AG10803 (cell line): ENCODE measurements around the gene UBFD1.

ENCODE experiments used
- DNase-seq: peaks from one replicate; pipeline ENCODE4 v3.0.0; 2010; ENCODE audit warnings: low read depth
- H3K4me3 ChIP-seq: 2 replicates; pipeline ENCODE4 v1.5.1; 2011; ENCODE audit warnings: mild to moderate bottlenecking, low read length, control low read depth
- TF ChIP-seq, protein P1 (sequence below): conservative IDR thresholded peaks from 2 replicates; pipeline ENCODE4 v1.5.1; 2011; ENCODE audit warnings: mild to moderate bottlenecking, low read length, control low read depth, inconsistent platforms

UBFD1 gene

DNA sequence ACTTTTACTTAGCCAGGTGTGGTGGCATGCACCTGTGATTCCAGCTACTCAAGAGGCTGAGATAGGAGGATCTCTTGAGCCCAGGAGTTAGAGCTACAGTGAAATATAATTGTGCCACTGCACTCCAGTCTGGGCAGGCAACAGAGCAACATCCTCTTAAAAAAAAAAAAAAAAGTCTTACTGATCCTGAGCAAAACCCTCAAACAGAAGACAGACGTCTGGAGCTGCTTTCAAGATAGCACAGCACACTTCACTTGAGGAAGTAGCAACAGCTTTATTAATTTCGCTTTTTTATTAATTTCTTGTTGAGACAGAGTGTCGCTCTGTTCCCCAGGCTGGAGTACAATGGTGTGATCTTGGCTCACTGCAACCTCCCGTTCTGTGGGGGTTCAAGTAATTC, 37.0 kb upstream of the UBFD1 start:
- DNase-seq, result no peak

DNA sequence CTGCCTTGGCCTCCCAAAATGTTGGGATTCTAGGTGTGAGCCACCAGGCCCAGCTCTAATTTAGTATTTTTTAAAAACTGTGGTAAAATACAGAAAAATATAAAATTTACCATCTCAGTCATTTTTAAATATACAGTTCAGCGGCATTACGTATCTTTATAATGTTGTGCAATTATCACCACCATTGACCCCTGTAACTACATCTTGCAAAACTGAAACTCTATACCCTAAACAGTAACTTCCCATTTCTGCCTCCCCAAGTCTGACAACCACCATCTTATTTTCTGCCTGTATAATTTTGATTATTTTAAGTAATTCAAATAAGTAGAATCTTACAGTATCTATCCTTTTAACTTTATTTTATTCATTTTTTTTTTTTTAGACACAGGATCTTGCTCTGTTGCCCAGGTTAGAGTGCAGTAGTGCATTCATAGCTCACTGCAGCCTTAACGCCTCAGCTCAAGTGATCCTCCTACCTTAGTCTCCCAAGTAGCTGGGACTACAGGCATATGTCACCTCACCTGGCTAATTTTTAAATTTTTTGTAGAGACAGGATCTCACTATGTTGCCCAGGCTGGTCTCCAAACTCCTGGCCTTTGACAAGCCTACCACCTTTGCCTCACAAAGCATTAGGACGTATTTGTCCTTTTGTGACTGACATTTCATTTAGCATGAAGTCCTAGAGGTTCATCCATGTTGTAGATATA, 36.3 kb upstream of the UBFD1 start:
- no peak for DNase-seq
- TF ChIP-seq, protein P1, sequence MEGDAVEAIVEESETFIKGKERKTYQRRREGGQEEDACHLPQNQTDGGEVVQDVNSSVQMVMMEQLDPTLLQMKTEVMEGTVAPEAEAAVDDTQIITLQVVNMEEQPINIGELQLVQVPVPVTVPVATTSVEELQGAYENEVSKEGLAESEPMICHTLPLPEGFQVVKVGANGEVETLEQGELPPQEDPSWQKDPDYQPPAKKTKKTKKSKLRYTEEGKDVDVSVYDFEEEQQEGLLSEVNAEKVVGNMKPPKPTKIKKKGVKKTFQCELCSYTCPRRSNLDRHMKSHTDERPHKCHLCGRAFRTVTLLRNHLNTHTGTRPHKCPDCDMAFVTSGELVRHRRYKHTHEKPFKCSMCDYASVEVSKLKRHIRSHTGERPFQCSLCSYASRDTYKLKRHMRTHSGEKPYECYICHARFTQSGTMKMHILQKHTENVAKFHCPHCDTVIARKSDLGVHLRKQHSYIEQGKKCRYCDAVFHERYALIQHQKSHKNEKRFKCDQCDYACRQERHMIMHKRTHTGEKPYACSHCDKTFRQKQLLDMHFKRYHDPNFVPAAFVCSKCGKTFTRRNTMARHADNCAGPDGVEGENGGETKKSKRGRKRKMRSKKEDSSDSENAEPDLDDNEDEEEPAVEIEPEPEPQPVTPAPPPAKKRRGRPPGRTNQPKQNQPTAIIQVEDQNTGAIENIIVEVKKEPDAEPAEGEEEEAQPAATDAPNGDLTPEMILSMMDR, result no peak
- no peak overlapping the region for H3K4me3 ChIP-seq

More for the DNA sequence above, 37.0 kb upstream of the UBFD1 start:
- TF ChIP-seq, protein P1, result no peak
- no peak overlapping the region for H3K4me3 ChIP-seq

DNA sequence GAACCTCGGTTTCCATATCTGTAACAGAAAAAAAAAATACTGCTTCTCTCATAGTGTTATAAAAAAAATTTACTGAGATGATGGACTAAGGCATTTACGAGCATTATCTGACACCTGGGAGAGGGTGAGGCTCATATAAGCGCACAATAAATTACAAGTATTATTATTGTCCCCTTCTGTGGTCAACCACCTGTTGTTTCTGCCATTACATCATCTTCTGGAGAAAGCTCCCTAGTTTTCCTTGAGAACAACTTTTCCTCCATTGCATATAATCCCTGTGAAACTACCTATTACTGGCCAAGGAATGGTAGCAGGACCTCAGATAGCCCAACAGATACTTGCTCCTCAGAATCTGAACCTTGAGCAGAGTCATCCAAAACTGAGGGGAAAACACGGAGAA, 35.6 kb upstream of the UBFD1 start:
- TF ChIP-seq, protein P1, result no peak
- H3K4me3 ChIP-seq, result no peak overlapping the region
- DNase-seq, result no peak

DNA sequence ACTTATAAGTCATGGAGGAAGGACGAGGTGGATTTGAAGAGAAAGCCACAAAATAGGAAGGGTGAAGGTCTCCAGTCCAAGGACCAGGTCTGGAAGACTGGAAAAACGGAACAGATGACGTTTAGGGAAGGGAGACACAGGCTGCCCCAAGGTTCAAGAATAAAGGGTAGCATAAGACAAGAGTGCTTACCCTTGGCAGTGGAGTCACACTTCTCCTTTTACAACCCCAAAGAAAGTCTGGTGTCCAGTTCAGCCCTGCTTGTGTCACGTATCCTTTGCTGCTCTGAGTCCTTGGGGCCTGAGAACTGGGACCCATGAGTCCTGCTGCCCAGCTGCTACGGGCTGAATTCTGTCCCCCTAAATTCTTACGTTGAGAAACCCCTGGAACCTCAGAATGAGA, 34.2 kb upstream of the UBFD1 start:
- TF ChIP-seq, protein P1, result no peak
- no peak overlapping the region for H3K4me3 ChIP-seq
- no peak for DNase-seq

DNA sequence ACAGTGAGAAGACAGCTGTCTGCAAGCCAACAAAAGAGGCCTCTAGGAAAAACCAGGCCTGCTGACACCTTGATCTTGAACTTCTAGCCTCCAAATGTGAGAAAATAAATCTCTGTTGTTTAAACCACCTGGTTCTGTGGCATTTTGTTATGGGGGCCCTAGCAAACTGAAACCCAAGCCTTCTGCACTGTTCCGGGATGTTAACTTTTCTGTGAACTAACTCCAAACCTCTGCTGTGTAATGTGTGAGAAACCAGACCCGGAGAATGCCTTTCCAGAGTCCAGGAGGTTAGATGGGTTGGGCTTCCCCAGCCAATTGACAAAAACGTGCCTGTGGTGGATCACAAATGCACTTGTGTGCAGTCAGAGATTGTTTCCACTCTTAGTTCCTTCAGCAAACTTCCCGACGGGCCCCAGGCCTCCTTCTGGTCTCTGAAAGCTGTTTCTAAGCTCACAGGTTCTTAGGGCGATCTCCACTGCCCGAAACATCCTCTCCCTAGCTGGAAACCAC, 33.6 kb upstream of the UBFD1 start:
- DNase-seq, result no peak
- TF ChIP-seq, protein P1, result no peak
- H3K4me3 ChIP-seq, result no peak overlapping the region

DNA sequence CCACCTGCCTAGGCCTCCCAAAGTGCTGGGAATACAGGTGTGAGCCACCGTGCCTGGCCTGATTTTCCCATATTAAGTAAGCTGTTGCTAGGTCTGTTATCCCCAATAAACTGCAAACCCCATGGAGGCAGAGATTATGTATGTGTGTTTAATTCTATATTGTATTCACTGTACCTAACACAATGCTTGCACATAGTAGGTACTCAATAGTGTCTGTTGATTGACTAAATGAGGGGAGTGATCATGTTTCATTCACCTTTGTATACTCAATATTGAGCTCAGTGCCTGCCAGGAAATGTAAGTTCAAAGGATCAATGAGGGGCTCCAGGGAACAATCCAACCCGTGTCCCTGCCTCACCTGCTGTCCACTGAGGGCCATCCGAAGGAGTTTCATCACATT, 32.6 kb upstream of the UBFD1 start:
- no peak overlapping the region for H3K4me3 ChIP-seq
- no peak for DNase-seq
- TF ChIP-seq, protein P1, result no peak

DNA sequence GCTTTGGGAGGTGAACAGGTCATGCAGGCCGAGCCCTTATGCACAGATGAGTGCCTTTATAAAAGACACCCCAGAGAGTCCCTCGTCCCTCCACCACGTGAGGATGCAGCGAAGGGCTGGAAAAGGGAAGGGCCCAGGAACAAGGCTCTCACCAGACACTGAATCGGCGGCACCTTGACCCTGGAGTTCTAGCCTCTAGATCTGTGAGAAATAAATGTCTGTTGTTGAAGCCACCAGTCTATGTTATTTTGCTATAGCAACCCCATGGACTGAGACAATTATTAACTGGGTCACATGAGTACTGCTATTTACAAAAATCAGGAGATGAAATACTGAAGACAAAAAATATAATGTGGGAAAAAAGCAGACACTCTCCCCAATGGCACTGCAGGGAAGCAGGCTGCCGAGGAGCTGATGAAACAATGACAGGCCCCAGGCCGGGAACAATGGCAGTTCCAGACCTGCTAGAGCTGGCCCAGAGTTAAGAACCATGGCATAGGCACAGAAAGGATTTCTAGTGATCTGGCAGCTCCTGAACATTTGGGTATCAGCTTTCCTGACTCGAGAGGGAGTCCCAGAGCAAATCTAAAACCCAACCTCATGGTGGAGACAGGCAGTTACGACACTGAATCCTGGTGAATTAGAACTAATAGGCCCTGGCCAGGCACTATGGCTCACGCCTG, 29.4 kb upstream of the UBFD1 start:
- H3K4me3 ChIP-seq, result no peak overlapping the region
- TF ChIP-seq, protein P1, result no peak
- no peak for DNase-seq
